Suprapubic skin (tissue), 3 donors: ENCODE results near the gene IER2.

Experiments
- CTCF ChIP-seq, 2 donors: fragments of 200-600 bp in 1 of 2; fragments of 450-650 bp in 1 of 2; sonication (generic) in 1 of 2; IDR thresholded peaks; one replicate each; pipeline ENCODE4 v1.5.1; 2016 to 2019; ENCODE audit warnings: antibody characterized with exemption in 2 of 2, mild to moderate bottlenecking in 1 of 2, moderate library complexity in 1 of 2
- POLR2AphosphoS5 ChIP-seq, 3 donors: sonication (generic); formaldehyde crosslinking; IDR thresholded peaks; one replicate each; pipeline ENCODE4 v1.6.1; 2017; ENCODE audit warnings: antibody characterized with exemption in 3 of 3

- no peak for TF ChIP-seq POLR2AphosphoS5 (IDR thresholded peaks at IDR 0.05)
- no peak for TF ChIP-seq CTCF (IDR thresholded peaks at IDR 0.05)
Measured at GRCh38 chr19:13160557-13160956, 10.3 kb downstream of the IER2 start.
